WTC11 (cell line): ENCODE data around the gene ZNF12. TPM values are rescaled to one million over a fixed set of nuclear protein-coding genes. Genes with fewer than 3 reads are reported as not detected.

Experiments
- ATAC-seq: fragments of 200-7000 bp; cut with Tn5 transposase; 2 replicates; pipeline ENCODE4 v1.10.0; 2021; ENCODE audit warnings: mild to moderate bottlenecking, moderate library complexity
- CTCF ChIA-PET: fragments of 300-600 bp; sonication (Branson Sonifier 250); formaldehyde crosslinking; loops from one replicate; lab custom pipeline; 2021; ENCODE audit warnings: antibody characterized with exemption; lab: Charles Lee
- POLR2A ChIA-PET: fragments of 350-600 bp; sonication (Branson Sonifier 250); formaldehyde crosslinking; loops from one replicate; lab custom pipeline; 2021; ENCODE audit warnings: antibody characterized with exemption; lab: Charles Lee
- DNase-seq: peaks from one replicate; pipeline ENCODE4 v3.0.0; 2021; ENCODE audit warnings: low spot score
- H3K27ac Mint-ChIP-seq: 2 replicates; pipeline ENCODE4 v1.8.0; 2021; ENCODE audit warnings: mixed read lengths
- H3K27me3 Mint-ChIP-seq: 2 replicates; pipeline ENCODE4 v1.8.0; 2021; ENCODE audit warnings: low read depth, mild to moderate bottlenecking, moderate library complexity, mixed read lengths
- H3K36me3 Mint-ChIP-seq: 2 replicates; pipeline ENCODE4 v1.8.0; 2021; ENCODE audit warnings: mixed read lengths
- H3K4me1 Mint-ChIP-seq: 2 replicates; pipeline ENCODE4 v1.8.0; 2022; ENCODE audit warnings: mixed read lengths
- H3K4me3 Mint-ChIP-seq: 2 replicates; pipeline ENCODE4 v1.8.0; 2021; ENCODE audit warnings: mild to moderate bottlenecking, moderate library complexity, mixed read lengths
- H3K9me3 Mint-ChIP-seq: 2 replicates; pipeline ENCODE4 v1.8.0; 2021; ENCODE audit warnings: mixed read lengths
- AR ChIP-seq: fragments of 250-450 bp; sonication (Bioruptor Pico); IDR thresholded peaks from 2 replicates; pipeline ENCODE4 v1.9.0; 2021; ENCODE audit warnings: mild to moderate bottlenecking
- ATF1 ChIP-seq: sonication (generic); formaldehyde crosslinking; IDR thresholded peaks from 2 replicates; pipeline ENCODE4 v1.8.1; 2023; ENCODE audit warnings: mild to moderate bottlenecking, moderate library complexity, missing genetic modification reagents
- CDX4 ChIP-seq: fragments of 250-450 bp; sonication (Bioruptor Pico); IDR thresholded peaks from 2 replicates; pipeline ENCODE4 v1.9.0; 2021; ENCODE audit warnings: moderate library complexity, mild to moderate bottlenecking, inconsistent platforms, borderline replicate concordance
- CREB1 ChIP-seq: sonication (generic); formaldehyde crosslinking; IDR thresholded peaks from 2 replicates; pipeline ENCODE4 v1.8.0; 2023; ENCODE audit warnings: mild to moderate bottlenecking, missing genetic modification reagents
- E2F4 ChIP-seq: sonication (generic); formaldehyde crosslinking; IDR thresholded peaks from 2 replicates; pipeline ENCODE4 v1.8.1; 2022; ENCODE audit warnings: low read depth, mild to moderate bottlenecking, moderate library complexity, missing genetic modification reagents, borderline replicate concordance
- ESRRA ChIP-seq: sonication (generic); formaldehyde crosslinking; IDR thresholded peaks from 2 replicates; pipeline ENCODE4 v1.8.1; 2022; ENCODE audit warnings: mild to moderate bottlenecking, missing genetic modification reagents, borderline replicate concordance
- FOXJ3 ChIP-seq: sonication (generic); formaldehyde crosslinking; IDR thresholded peaks from 2 replicates; pipeline ENCODE4 v1.9.0; 2021; ENCODE audit warnings: missing genetic modification reagents, mild to moderate bottlenecking, borderline replicate concordance
- FOXK1 ChIP-seq: sonication (generic); formaldehyde crosslinking; IDR thresholded peaks from 2 replicates; pipeline ENCODE4 v1.8.0; 2022; ENCODE audit warnings: mild to moderate bottlenecking, moderate library complexity, missing genetic modification reagents
- KAT7 ChIP-seq: sonication (generic); formaldehyde crosslinking; IDR thresholded peaks from 2 replicates; pipeline ENCODE4 v1.8.1; 2023; ENCODE audit warnings: missing genetic modification reagents, mild to moderate bottlenecking, borderline replicate concordance
- NFE2L1 ChIP-seq: sonication (generic); formaldehyde crosslinking; IDR thresholded peaks from 2 replicates; pipeline ENCODE4 v1.8.1; 2023; ENCODE audit warnings: missing genetic modification reagents
- PREB ChIP-seq: sonication (generic); formaldehyde crosslinking; IDR thresholded peaks from 2 replicates; pipeline ENCODE4 v1.8.1; 2022; ENCODE audit warnings: mild to moderate bottlenecking, missing genetic modification reagents, moderate library complexity, borderline replicate concordance
- SMAD4 ChIP-seq: sonication (generic); formaldehyde crosslinking; IDR thresholded peaks from 2 replicates; pipeline ENCODE4 v1.8.0; 2022; ENCODE audit warnings: mild to moderate bottlenecking, missing genetic modification reagents
- SOX15 ChIP-seq: fragments of 250-450 bp; sonication (Bioruptor Pico); IDR thresholded peaks from 2 replicates; pipeline ENCODE4 v1.9.0; 2021; ENCODE audit warnings: mild to moderate bottlenecking
- ZBTB21 ChIP-seq: sonication (generic); formaldehyde crosslinking; IDR thresholded peaks from 2 replicates; pipeline ENCODE4 v1.8.1; 2023; ENCODE audit warnings: mild to moderate bottlenecking, missing genetic modification reagents, borderline replicate concordance
- total RNA-seq: library from RNA; stranded (reverse); gene quantifications from 3 replicates; pipeline ENCODE4 v1.2.3, GENCODE V29; 2021
- TF ChIP-seq, protein P1 (sequence below): fragments of 250-450 bp; sonication (Bioruptor Pico); IDR thresholded peaks from 2 replicates; pipeline ENCODE4 v1.9.0; 2021; ENCODE audit warnings: mild to moderate bottlenecking
- TF ChIP-seq, protein P2 (sequence below): sonication (generic); formaldehyde crosslinking; IDR thresholded peaks from 2 replicates; pipeline ENCODE4 v1.8.0; 2022; ENCODE audit warnings: mild to moderate bottlenecking, missing genetic modification reagents
- TF ChIP-seq, protein P3 (sequence below): sonication (generic); formaldehyde crosslinking; IDR thresholded peaks from 2 replicates; pipeline ENCODE4 v1.8.1; 2023; ENCODE audit warnings: mild to moderate bottlenecking, moderate library complexity, missing genetic modification reagents
- TF ChIP-seq, protein P4 (sequence below): sonication (generic); formaldehyde crosslinking; IDR thresholded peaks from 2 replicates; pipeline ENCODE4 v1.8.0; 2022; ENCODE audit warnings: mild to moderate bottlenecking, missing genetic modification reagents

The ZNF12 gene
- total RNA-seq, 1 experiment from 2014 or later, result 21.6 TPM

DNA sequence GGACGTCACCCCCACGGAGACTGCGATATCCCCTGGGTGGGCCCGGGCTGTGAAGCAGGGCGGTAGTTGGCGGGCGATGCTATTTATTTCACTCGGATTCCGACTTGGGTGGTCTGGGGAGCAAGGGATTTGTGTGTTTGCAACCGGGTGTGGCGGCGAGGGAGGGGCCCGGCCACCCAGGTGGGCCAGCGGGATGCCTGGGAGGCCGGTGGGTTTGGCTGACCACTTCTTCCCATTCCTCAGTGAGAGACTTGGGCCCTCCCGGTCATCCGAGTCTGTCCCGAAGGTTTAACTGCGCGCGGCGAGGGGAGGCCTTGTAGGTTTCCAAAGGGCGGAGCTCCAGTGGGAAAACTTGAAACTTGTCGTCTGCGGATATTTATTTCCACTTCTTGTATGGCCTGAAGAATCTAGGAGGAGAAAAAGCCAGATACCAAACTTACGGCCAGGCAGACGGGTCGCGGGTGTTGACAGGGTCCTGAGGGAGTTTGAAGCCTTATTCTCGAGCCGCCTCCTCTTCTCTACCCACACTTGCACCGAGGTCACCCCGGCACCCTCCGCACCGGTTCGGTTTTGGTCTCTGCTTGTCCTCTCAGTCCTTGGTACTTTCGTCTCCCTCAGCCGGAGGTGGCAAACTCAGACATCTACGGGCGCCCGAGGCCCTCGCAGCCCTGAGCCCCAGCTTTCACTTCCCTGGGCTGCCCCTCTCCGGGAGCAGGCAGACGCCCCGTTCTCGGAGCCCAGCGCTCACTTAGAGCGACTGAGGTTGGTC, 51.7 kb downstream of the ZNF12 start (continued):
- no peak for TF ChIP-seq PREB (CRISPR knock-in tag)
- TF ChIP-seq, protein P1, sequence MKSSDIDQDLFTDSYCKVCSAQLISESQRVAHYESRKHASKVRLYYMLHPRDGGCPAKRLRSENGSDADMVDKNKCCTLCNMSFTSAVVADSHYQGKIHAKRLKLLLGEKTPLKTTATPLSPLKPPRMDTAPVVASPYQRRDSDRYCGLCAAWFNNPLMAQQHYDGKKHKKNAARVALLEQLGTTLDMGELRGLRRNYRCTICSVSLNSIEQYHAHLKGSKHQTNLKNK (CRISPR knock-in tag), result no peak

GRCh38 chr7:6654113-6654841, 52.5 kb downstream of the ZNF12 start:
- DNase-seq, result no peak
- H3K27ac Mint-ChIP-seq, result no peak overlapping the region
- H3K4me3 Mint-ChIP-seq, result no peak overlapping the region
- peaks cover 8% of the 10 kb centered on the region for H3K36me3 Mint-ChIP-seq
- no peaks in the 10 kb centered on the region for H3K27me3 Mint-ChIP-seq
- POLR2A ChIA-PET, result no interaction called here
- H3K9me3 Mint-ChIP-seq, result no peaks in the 10 kb centered on the region
- peaks cover 12% of the 10 kb centered on the region for H3K4me1 Mint-ChIP-seq
- ATAC-seq, result no peak
- TF ChIP-seq ZBTB21 (no peak), SOX15 (CRISPR knock-in tag) (no peak), CDX4 (CRISPR knock-in tag) (no peak), SMAD4 (no peak), E2F4 (no peak), CREB1 (CRISPR knock-in tag) (no peak), ESRRA (CRISPR knock-in tag) (no peak)
- TF ChIP-seq, protein P2, sequence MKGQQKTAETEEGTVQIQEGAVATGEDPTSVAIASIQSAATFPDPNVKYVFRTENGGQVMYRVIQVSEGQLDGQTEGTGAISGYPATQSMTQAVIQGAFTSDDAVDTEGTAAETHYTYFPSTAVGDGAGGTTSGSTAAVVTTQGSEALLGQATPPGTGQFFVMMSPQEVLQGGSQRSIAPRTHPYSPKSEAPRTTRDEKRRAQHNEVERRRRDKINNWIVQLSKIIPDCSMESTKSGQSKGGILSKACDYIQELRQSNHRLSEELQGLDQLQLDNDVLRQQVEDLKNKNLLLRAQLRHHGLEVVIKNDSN (CRISPR knock-in tag), result no peak
- CTCF ChIA-PET, result no interaction called here

GRCh38 chr7:6653071-6654003, 53.4 kb downstream of the ZNF12 start:
- POLR2A ChIA-PET, result interaction anchor here (0.6 kb wide), 1 partner anchor 994 kb away, joined by 7 read pairs; no protein-coding TSS in a partner anchor
- TF ChIP-seq NFE2L1 (CRISPR knock-in tag) (no peak), ATF1 (CRISPR knock-in tag) (no peak), AR (CRISPR knock-in tag) (no peak), FOXJ3 (CRISPR knock-in tag) (no peak), FOXK1 (CRISPR knock-in tag) (no peak), KAT7 (CRISPR knock-in tag) (no peak), CREB1 (CRISPR knock-in tag) (no peak)
- TF ChIP-seq, protein P3, sequence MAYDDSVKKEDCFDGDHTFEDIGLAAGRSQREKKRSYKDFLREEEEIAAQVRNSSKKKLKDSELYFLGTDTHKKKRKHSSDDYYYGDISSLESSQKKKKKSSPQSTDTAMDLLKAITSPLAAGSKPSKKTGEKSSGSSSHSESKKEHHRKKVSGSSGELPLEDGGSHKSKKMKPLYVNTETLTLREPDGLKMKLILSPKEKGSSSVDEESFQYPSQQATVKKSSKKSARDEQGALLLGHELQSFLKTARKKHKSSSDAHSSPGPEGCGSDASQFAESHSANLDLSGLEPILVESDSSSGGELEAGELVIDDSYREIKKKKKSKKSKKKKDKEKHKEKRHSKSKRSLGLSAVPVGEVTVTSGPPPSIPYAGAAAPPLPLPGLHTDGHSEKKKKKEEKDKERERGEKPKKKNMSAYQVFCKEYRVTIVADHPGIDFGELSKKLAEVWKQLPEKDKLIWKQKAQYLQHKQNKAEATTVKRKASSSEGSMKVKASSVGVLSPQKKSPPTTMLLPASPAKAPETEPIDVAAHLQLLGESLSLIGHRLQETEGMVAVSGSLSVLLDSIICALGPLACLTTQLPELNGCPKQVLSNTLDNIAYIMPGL, result no peak
- TF ChIP-seq, protein P4, sequence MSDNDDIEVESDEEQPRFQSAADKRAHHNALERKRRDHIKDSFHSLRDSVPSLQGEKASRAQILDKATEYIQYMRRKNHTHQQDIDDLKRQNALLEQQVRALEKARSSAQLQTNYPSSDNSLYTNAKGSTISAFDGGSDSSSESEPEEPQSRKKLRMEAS (CRISPR knock-in tag), result no peak

More at GRCh38 chr7:6653071-6654003, 53.4 kb downstream of the ZNF12 start:
- H3K36me3 Mint-ChIP-seq, result peaks cover 8% of the 10 kb centered on the region
- CTCF ChIA-PET, result no interaction called here
- H3K4me1 Mint-ChIP-seq, result peaks cover 3% of the 10 kb centered on the region; the same call in 1 of the 2 replicates
- ATAC-seq (no peak), DNase-seq (peak; percentile 8)
- H3K9me3 Mint-ChIP-seq, result no peaks in the 10 kb centered on the region
- no peak overlapping the region for H3K4me3 Mint-ChIP-seq
- no peak overlapping the region for H3K27ac Mint-ChIP-seq
- H3K27me3 Mint-ChIP-seq, result no peaks in the 10 kb centered on the region
